Activated CD8-positive, alpha-beta memory T cell treated with anti-CD3 and anti-CD28 coated beads for 4 hours (primary cell): ENCODE results near the gene ERC1.

Source experiments
- DNase-seq, 2 donors: peaks; one replicate each; pipeline ENCODE4 v3.0.0-alpha.2; 2020; ENCODE audit warnings: low read depth in 2 of 2

Gene ERC1

GRCh38 chr12:1532375-1533165 is 541.5 kb downstream of the ERC1 start:
- no peak for DNase-seq

- DNase-seq, result no peak
Observed at GRCh38 chr12:1533205-1533601, 542.2 kb downstream of the ERC1 start.

GRCh38 chr12:1533602-1534304 is 542.7 kb downstream of the ERC1 start:
- no peak for DNase-seq

GRCh38 chr12:1534748-1535147 is 543.7 kb downstream of the ERC1 start:
- no peak for DNase-seq

- no peak for DNase-seq
Observed at GRCh38 chr12:1536817-1537216, 545.8 kb downstream of the ERC1 start.

GRCh38 chr12:1539135-1539534 is 548.1 kb downstream of the ERC1 start:
- no peak for DNase-seq

GRCh38 chr12:1540690-1541089 is 549.7 kb downstream of the ERC1 start:
- DNase-seq, result no peak

- DNase-seq, result no peak
Observed at GRCh38 chr12:1542599-1542998, 551.6 kb downstream of the ERC1 start.

GRCh38 chr12:1544996-1545700 is 554.1 kb downstream of the ERC1 start:
- no peak for DNase-seq
